Right renal pelvis (tissue), 4 donors: ENCODE results near the gene CARM1. TPM values are rescaled to one million over a fixed set of nuclear protein-coding genes. Genes with fewer than 3 reads are reported as not detected.

Source experiments
- DNase-seq, 4 donors: peaks; one replicate each; pipeline ENCODE4 v3.0.0-alpha.2; 2013; ENCODE audit warnings: low read depth in 4 of 4, low spot score in 3 of 4, missing footprints in 1 of 4
- polyA plus RNA-seq, 4 donors: library from polyadenylated mRNA; unstranded; fragments of 120-200 nt; gene quantifications; one replicate each; pipeline ENCODE4 v1.2.1, GENCODE V29; 2013; ENCODE audit not compliant: insufficient read length in 4 of 4

CARM1 gene
- polyA plus RNA-seq, 4 donors: 42.5 to 58.2 (median 45.3) TPM

DNA sequence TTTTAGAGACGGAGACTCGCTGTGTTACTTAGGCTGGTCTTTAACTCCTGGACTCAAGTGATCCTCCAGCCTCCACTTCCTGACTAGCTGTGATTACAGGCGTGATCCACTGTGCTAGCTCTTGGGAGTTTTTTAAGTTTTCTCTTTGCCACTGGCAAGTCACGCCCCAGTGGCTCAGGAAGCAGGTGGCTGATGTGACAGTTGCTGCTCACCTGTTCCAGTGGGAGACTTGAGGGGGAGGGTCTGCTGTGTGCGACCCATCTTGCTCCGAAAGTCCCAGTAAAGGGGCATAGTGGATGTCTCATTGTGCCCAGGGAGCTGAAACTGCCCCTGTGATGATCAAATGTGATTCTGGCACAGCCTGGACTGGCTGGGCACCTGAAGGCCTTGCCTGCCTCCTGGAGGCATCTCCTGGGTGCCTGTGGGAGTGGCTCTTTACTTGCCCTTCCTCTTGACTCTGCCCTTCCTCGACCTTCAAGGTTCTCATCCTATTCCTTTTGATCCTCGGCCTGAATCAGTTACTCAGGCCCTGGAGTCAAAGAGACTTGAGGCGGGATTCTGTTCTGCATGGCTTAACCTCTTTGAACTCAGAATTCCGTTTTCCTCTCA lies 97.3 kb downstream of the CARM1 start:
- DNase-seq: no peak

DNA sequence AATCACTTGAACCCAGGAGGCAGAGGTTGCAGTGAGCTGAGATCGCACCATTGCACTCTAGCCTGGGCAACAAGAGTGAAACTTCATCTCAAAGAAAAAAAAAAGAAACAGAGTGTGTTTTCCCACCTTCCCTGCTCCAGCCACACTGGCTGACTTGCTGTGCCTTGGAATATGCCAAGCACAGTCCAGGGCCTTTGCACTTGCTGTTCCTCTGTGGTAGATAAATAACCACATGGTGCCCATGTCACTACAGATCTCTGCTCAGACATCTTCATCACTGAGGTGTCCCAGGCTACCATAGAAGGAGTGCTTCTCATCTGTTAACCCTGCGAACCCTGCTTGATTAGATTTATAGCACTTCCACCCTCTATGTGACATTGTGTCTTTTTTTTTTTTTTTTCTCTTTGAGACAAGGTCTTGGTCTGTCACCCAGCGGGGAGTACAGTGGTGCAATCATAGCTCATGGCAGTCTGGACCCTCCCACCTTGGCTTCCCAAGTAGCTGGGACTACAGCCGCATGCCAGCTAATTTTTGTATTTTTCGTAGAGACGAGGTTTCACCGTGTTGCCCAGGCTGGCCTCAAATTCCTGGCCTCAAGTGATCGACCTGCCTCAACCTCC lies 99.9 kb downstream of the CARM1 start:
- no peak for DNase-seq

Other genes with a start within 250 kb of the CARM1 start
- 100 to 1,000 TPM; 200 to 221 (median 213) TPM for gene SLC44A2, start 246.0 kb upstream of the CARM1 start, polyA plus RNA-seq
- 100 to 1,000 TPM; 275 to 291 (median 278) TPM for gene ILF3, start 217.2 kb upstream of the CARM1 start, polyA plus RNA-seq
- gene QTRT1, start 170.1 kb upstream of the CARM1 start, polyA plus RNA-seq: 10 to 100 TPM; 42.4 to 67.3 (median 46.2) TPM
- gene DNM2, start 153.5 kb upstream of the CARM1 start, polyA plus RNA-seq: 100 to 1,000 TPM; 130 to 145 (median 136) TPM
- gene TMED1, start 35.3 kb upstream of the CARM1 start, polyA plus RNA-seq: 10 to 100 TPM; 42.8 to 73.6 (median 52.2) TPM
- 1 to 10 TPM; 1.5 to 2.3 (median 2.0) TPM for gene C19orf38, start 23.1 kb upstream of the CARM1 start, polyA plus RNA-seq
- gene YIPF2, start 57.1 kb downstream of the CARM1 start, polyA plus RNA-seq: 10 to 100 TPM; 40.1 to 57.4 (median 42.0) TPM
- 10 to 100 TPM; 23.3 to 29.0 (median 25.3) TPM for gene TIMM29, start 57.3 kb downstream of the CARM1 start, polyA plus RNA-seq
- gene SMARCA4, start 89.5 kb downstream of the CARM1 start, polyA plus RNA-seq: 100 to 1,000 TPM; 132 to 157 (median 147) TPM
- gene LDLR, start 217.9 kb downstream of the CARM1 start, polyA plus RNA-seq: 10 to 100 TPM; 21.8 to 27.9 (median 24.9) TPM